Calu3 (cell line): ENCODE measurements around the gene SPATA2L. TPM values are rescaled to one million over a fixed set of nuclear protein-coding genes. Genes with fewer than 3 reads are reported as not detected.
"Not testable (repeated sequence)": the region's sequence is repeated elsewhere in the genome, so short reads cannot be mapped to it uniquely, and the experiment has no call there.

Experiments used
- BruUV-seq: library from RNA; stranded (reverse); fragments of 400-500 nt; replicated peaks from 2 replicates; lab custom pipeline; 2021; lab: Mats Ljungman, UMichigan
- CTCF ChIA-PET: fragments of 300-600 bp; sonication (Branson Sonifier 250); formaldehyde crosslinking; loops from one replicate; lab custom pipeline; 2022; ENCODE audit warnings: antibody characterized with exemption; lab: Charles Lee
- DNase-seq: peaks from one replicate; pipeline ENCODE4 v3.0.0; 2022
- H3K27ac Mint-ChIP-seq: one replicate; pipeline ENCODE4 v1.8.0; 2022; ENCODE audit warnings: mixed read lengths; ENCODE audit not compliant: unreplicated experiment
- H3K27me3 Mint-ChIP-seq: one replicate; pipeline ENCODE4 v1.8.0; 2022; ENCODE audit warnings: mixed read lengths; ENCODE audit not compliant: unreplicated experiment
- H3K36me3 Mint-ChIP-seq: one replicate; pipeline ENCODE4 v1.8.0; 2022; ENCODE audit warnings: mild to moderate bottlenecking, moderate library complexity, mixed read lengths; ENCODE audit not compliant: insufficient read depth, unreplicated experiment
- H3K4me1 Mint-ChIP-seq: one replicate; pipeline ENCODE4 v1.8.0; 2022; ENCODE audit warnings: mild to moderate bottlenecking, low read depth, mixed read lengths; ENCODE audit not compliant: unreplicated experiment
- H3K4me3 Mint-ChIP-seq: one replicate; pipeline ENCODE4 v1.8.0; 2022; ENCODE audit warnings: mild to moderate bottlenecking, low read depth, moderate library complexity, mixed read lengths; ENCODE audit not compliant: unreplicated experiment
- H3K9me3 Mint-ChIP-seq: one replicate; pipeline ENCODE4 v1.8.0; 2022; ENCODE audit warnings: low read depth, mixed read lengths; ENCODE audit not compliant: unreplicated experiment
- CTCF ChIP-seq: fragments of 200-600 bp; IDR thresholded peaks from one replicate; pipeline ENCODE4 v1.8.0; 2022; ENCODE audit warnings: antibody characterized with exemption; ENCODE audit not compliant: unreplicated experiment
- intact Hi-C: fragments of 100-400 bp; cut with micrococcal nuclease; formaldehyde crosslinking; loops from one replicate; pipeline ENCODE4 v1.10.0; 2022; ENCODE audit not compliant: unreplicated experiment
- total RNA-seq: library from RNA; stranded (reverse); gene quantifications from 2 replicates; pipeline ENCODE4 v1.2.3, GENCODE V29; 2022

Gene SPATA2L
- total RNA-seq, 1 experiment from 2014 or later, result 20.7 TPM

- Mint-ChIP-seq H3K4me3 (no peak overlapping the region), H3K36me3 (peaks cover 17% of the 10 kb centered on the region), H3K27ac (no peak overlapping the region), H3K9me3 (peaks cover 6% of the 10 kb centered on the region), H3K27me3 (no peaks in the 10 kb centered on the region), H3K4me1 (no peaks in the 10 kb centered on the region)
- CTCF ChIA-PET, result interaction anchor here (0.6 to 0.8 kb wide), 2 partner anchors 9 to 86 kb away, joined by 3 read pairs; no protein-coding TSS in a partner anchor
- no peak for DNase-seq
- BruUV-seq, result no TSS peak
- TF ChIP-seq CTCF, result no peak
- intact Hi-C loops, result no loop called here
These were observed 30.7 kb downstream of the SPATA2L start for GRCh38 chr16:89670496-89671431.

- no peak for TF ChIP-seq CTCF
- CTCF ChIA-PET, result no interaction called here
- peaks cover 11% of the 10 kb centered on the region for H3K36me3 Mint-ChIP-seq
- no peaks in the 10 kb centered on the region for H3K4me1 Mint-ChIP-seq
- no peak for DNase-seq
- no TSS peak for BruUV-seq
- H3K4me3 Mint-ChIP-seq, result no peak overlapping the region
- H3K9me3 Mint-ChIP-seq, result peaks cover 6% of the 10 kb centered on the region
- no peaks in the 10 kb centered on the region for H3K27me3 Mint-ChIP-seq
- H3K27ac Mint-ChIP-seq, result no peak overlapping the region
- intact Hi-C loops, result no loop called here
These were observed 31.8 kb downstream of the SPATA2L start for GRCh38 chr16:89669755-89670154.

GRCh38 chr16:89668790-89669158, 32.7 kb downstream of the SPATA2L start:
- H3K9me3 Mint-ChIP-seq, result peaks cover 6% of the 10 kb centered on the region
- no peak for DNase-seq
- no peak for TF ChIP-seq CTCF
- H3K4me3 Mint-ChIP-seq, result no peak overlapping the region
- H3K36me3 Mint-ChIP-seq, result peaks cover 14% of the 10 kb centered on the region
- no peak overlapping the region for H3K27ac Mint-ChIP-seq
- H3K27me3 Mint-ChIP-seq, result no peaks in the 10 kb centered on the region
- no TSS peak for BruUV-seq
- no peaks in the 10 kb centered on the region for H3K4me1 Mint-ChIP-seq
- CTCF ChIA-PET, result no interaction called here
- intact Hi-C loops, result no loop called here

- Mint-ChIP-seq H3K4me1 (no peaks in the 10 kb centered on the region), H3K27me3 (no peaks in the 10 kb centered on the region), H3K9me3 (peaks cover 6% of the 10 kb centered on the region), H3K36me3 (peaks cover 24% of the 10 kb centered on the region), H3K27ac (no peak overlapping the region), H3K4me3 (no peak overlapping the region)
- CTCF ChIA-PET, result no interaction called here
- intact Hi-C loops, result no loop called here
- DNase-seq, result no peak
- no TSS peak for BruUV-seq
- TF ChIP-seq CTCF, result no peak
These were observed 33.9 kb downstream of the SPATA2L start for GRCh38 chr16:89667633-89668032.

GRCh38 chr16:89667000-89667399, 34.5 kb downstream of the SPATA2L start:
- H3K4me1 Mint-ChIP-seq, H3K9me3 Mint-ChIP-seq, H3K27me3 Mint-ChIP-seq, intact Hi-C loops, H3K4me3 Mint-ChIP-seq, BruUV-seq, DNase-seq, H3K27ac Mint-ChIP-seq, CTCF ChIA-PET: not testable (repeated sequence)
- H3K36me3 Mint-ChIP-seq, result peaks cover 24% of the 10 kb centered on the region

- BruUV-seq, H3K4me3 Mint-ChIP-seq, intact Hi-C loops, H3K9me3 Mint-ChIP-seq, CTCF ChIA-PET, H3K27ac Mint-ChIP-seq, H3K4me1 Mint-ChIP-seq, DNase-seq, H3K27me3 Mint-ChIP-seq: not testable (repeated sequence)
- H3K36me3 Mint-ChIP-seq, result peaks cover 33% of the 10 kb centered on the region
These were observed 37.3 kb downstream of the SPATA2L start for GRCh38 chr16:89664238-89664637.
